GM20431 (cell line): ENCODE results near the gene ENAH.
"Not testable (repeated sequence)": the region's sequence is repeated elsewhere in the genome, so short reads cannot be mapped to it uniquely, and the experiment has no call there.

Experiments used
- in situ Hi-C: fragments of 300-500 bp; cut with MseI, MboI; formaldehyde crosslinking; loops from one replicate; pipeline ENCODE4 v1.15.0; 2020; ENCODE audit warnings: low sequenced_read_pairs; ENCODE audit not compliant: unreplicated experiment

Gene ENAH

DNA sequence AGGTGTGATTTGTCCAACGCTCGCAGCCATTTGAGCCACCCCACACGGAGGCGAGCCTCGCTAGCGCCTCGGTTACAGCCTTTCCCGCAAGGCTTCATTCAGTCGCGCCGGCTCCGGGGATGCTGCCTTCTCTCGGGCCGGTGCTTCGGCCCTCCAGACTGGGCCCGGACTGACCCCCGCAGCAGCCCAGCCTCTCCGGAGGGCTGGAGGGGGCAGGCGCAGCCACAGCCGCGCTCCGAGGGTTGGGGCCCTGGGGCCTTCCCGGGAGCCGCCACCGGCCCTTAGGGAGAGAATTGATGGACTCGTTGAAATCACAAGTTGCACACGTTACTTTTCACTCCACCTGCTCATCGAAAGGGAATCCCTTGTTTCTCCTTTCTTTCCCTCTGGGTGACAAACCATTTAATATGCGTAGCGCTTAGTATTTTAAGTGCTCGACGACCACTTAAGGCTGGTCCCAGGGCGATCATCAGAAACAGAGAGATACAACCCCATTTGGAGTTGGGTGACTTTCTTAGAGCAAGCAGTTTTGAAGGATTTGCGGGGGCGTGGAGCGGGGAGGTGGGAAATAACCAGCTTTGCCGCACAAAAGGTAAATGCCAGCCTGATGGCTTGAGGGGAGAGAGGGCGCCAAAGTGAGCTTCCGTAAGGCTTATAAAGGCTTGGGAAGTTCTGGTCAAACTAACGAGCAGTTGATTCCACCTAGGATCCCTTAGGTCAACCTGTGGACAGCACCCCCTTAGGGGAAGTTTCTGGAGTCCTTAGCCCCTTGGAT lies 24.6 kb upstream of the ENAH start:
- in situ Hi-C loops = no loop called here

DNA sequence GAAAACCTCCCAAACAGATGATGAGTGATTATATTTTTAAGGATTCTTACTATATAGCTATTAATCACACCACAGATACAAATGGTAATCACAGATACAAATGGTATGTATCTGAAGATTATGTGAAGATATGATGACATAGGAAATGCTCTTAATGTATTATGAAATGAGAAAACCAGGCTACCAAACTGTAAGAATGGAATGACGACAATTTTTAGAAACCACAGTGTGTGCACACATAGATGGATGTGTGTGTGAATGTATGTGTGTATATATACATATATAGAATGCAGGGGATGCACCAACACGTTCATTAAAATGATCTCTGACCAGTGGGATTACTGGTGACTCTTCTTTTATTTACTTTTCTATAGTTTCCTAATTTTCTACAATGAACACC lies 21.5 kb upstream of the ENAH start:
- in situ Hi-C loops = no loop called here

DNA sequence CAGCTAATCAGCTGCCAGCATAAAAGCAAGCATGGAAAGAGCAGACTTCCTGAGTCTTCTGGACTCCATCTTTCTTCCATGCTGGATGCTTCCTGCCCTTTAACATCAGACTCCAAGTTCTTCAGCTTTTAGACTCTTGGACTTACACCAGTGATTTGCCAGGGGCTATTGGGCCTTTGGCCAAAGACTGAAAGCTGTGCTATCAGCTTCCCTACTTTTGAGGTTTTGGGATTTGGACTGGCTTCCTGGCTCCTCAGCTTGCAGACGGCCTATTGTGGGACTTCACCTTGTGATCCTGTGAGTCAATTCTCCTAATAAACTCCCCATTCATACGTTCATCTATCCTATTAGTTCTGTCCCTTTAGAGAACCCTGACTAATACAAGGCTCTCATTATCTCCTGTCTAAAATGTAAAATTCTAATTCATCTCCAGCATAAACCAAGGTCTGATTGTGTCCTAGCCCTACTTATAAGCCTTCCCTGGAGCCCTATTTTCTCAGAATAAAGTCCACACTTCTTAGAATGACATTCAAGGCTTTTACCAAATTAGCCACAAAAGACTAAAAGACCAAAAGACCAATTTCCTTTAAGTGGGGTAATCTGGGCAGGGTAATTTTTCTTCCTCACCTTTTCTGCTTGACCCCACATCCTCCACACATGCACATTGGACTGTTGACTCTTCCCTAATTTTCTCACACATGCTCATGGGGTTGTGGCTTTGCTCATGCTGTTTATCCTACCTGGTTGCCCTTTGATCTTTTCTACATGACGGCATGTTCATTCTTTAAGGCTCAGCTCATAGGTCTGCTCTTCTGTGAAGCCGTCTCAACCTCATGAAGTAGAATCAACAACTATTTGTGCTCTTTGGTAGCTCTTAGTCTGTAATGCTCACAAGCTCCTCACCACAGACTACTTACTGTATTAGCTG lies 18.1 kb upstream of the ENAH start:
- in situ Hi-C loops = no loop called here

DNA sequence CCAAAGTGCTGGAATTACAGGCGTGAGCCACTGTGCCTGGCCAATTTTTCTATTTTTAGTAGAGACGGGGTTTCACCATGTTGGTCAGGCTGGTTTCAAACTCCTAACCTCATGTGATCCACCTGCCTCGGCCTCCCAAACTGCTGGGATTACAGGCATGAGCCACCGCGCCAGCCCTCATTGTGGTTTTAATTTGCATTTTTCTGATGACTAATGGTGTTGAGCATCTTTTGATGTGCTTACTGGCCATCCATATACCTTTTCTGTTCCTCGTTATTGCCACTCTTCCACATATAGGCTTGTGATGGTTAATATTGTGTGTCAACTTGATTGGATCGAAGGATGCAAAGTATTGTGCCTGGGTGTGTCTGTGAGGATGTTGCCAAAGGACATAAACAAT lies 17.4 kb upstream of the ENAH start:
- in situ Hi-C loops = no loop called here

DNA sequence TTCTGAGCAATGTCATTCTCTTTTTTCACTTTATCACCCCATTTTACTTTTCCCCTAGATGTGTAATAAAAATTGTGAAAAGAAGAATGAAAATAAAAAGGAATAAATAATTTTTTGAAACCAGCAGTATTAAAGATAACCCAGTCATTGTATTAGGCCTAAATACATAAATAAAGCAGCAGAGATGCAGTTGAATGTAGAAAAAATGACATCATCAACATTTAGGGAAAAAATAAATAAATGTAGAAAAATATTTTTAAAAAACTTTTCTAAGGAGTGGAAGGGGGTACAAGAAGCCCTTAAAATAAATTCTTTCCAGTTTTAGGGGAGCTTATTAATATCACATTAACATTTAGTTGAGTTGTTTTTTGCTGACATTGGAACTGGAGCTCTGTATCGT lies 15.3 kb upstream of the ENAH start:
- in situ Hi-C loops = no loop called here

DNA sequence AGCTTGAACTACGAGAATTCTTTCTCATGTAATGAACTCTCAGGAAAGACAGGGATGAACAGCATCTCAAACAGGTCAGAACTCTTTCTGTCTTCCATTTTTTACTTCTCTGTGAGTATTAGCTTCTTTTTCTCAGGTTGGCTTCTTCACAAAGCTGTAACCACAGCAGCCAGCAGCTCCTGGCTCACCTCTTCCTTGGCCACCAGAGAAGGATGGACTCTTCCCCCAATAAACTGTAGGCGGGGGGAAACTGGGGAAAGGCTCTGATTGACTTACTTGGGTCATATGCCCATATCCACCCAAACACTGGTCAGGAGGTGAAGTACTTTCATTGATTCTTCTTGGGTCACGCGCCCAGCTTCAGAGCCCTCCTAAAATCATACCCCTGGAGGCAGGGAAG lies 14.4 kb upstream of the ENAH start:
- in situ Hi-C loops = no loop called here

DNA sequence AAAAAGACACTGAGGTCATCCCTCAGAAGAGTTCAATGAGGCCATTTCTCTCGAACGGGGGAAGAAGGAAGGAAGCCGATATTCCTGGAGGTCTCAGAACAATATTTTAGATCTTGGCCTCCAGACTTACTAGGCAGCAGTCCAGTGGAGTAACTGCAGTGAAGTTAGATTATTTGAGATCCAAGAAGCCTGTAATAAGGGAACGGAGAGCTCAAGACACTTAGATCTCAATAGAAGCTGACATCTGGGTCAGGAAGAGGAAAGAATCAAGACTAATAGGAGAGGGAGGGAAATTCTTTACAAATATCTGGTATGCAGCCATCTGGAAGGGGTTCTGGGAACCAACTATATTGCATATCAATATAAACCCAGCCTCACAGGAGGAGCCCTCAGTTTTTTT lies 13.6 kb upstream of the ENAH start:
- in situ Hi-C loops = no loop called here

DNA sequence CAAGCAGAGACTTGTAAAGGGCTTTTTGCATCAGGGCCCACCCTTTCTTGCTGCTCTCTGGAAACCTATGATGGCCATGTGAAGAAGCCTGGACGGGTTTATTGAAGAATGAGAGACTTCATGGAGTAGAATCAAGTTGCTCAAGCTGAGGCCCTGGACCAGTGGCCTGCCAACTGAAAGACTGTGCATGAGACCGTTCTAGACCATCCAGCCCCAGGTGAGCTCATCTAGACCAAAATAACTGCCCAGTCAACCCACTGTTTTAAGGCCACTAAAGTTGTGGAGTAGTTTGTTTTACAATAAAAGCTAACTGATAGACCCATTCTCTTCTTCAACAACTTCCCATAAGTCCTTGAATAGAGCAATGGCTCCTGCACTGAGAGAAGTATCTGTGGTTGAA lies 11.8 kb upstream of the ENAH start:
- in situ Hi-C loops = no loop called here

DNA sequence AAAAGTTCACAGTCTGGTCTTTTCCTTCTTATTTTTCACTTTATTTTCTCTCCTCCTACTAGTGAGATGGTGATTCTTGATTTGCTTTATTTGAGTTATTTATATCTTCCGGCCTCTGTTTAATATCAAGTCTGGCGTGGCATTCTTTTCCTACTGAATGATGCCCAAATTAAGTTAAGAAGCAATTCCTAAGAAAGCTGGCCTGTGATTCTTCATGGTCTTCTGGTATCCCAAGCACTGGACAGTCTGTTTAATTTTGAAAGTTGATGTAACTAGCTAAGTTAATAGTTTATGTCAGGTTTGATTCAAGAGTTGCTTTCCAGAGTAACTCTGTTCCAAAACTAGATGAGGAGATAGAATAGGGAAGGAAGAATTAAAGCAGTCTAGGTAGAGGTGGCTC lies 9.2 kb upstream of the ENAH start:
- in situ Hi-C loops = no loop called here

DNA sequence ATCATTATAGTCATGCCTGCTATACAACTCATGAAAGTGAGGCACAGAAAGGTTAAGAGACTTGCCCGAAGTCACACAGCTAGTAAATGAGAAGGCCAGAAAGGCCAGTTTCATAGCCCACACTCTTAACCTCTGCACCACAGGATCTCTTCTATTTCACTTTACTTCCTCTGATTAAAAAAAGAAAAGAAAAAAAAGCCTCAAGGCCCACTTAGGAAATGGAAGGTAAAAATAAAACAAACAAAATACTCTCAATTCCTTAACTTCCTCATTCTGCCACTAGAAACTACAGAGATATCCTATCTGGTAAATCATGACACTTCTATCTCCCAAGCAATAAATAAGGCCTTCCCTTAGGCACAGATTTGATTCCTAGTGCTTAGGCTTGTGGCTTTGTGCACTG lies 7.6 kb upstream of the ENAH start:
- in situ Hi-C loops = no loop called here

DNA sequence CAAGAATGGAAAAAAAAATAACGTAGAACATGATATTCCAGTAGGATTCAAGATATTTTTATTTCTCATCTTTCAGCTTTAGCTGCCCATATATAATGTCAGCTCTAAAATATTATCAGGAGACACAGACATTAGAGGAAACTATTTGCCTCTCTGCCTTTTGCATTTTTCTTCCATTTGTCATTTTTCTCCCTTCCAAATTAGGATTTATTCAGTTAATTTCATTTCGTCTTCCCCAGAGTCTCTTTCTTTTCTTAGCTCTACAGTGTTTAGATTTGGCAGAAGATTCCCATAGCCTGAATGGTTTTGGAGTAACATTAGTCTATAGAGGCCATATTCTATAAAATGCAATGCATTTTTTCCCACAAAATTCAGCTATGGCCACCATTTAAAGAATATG lies 5.1 kb upstream of the ENAH start:
- in situ Hi-C loops = no loop called here

DNA sequence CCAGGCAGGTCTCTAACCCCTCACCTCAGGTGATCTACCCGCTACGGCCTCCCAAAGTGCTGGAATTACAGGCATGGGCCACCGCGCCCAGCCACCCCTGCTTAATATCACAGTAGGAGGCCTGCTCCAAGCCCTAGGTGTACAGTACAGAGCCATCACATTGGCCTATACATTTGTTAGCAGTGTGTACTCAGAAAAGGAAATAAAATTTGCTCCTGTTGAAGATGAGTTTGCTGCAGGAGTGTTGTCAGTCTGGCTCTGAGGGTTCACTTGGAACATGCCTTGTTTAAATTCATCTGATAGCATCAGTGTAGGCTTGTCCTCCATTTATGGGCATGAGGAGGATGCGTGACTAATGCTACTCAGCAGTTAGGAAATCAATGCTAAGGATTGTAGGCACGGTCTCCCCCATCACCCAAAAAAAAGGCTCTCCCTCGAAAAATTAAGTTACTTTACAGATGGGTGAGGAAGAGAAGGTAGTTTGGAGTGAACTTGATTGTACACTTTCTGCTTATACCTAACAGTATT lies 4.6 kb upstream of the ENAH start:
- in situ Hi-C loops = no loop called here

DNA sequence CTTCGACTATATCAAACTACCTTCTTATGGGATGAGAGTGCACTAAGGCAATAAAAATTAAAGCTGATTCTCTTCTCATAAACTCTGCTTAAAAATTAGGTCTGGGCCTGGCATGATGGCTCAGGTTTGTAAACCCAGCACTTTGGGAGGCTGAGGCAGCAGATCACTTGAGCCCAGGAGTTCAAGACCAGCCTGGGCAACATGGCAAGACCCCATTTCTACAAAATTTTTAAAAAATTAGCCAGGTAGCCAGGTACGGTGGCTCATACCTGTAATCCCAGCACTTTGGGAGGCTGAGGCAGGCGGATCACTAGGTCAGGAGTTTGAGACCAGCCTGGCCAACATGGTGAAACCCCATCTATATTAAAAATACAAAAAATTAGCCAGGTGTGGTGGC lies 3.3 kb upstream of the ENAH start:
- in situ Hi-C loops = not testable (repeated sequence)

DNA sequence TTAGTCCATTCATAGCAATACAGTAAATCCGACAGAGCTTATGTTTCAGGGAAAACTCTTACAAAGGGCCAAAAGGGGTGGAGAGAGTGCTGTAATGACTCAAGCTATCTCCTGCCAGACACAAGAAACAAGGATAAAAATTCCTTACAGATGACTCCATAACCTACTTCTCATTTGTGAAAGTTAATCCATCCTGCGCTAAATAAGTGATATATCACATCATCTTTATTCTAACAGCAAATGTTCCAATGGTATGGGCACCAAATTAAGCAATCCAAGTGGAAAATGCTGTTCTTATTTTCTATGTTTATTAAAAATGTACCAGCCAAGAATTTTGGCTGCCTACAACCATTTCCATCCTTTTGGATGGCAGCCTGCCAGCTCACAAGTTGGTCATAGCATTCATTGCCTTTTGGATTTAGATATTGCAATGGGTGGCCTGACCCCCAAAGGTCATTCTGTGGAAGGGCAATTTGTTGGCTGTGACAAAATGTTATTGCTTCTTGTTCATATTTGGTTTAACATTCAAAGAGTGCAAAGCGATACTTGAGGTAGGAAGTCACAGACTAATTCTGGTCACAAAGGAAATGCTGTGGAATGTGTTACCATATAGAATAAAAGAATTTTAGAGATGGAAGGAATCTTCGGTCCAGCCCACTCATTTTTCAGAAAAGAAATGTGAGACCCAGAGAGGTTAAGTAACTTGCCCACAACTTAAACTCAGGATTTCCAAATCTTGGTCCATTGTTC lies 2.8 kb upstream of the ENAH start:
- in situ Hi-C loops = no loop called here

DNA sequence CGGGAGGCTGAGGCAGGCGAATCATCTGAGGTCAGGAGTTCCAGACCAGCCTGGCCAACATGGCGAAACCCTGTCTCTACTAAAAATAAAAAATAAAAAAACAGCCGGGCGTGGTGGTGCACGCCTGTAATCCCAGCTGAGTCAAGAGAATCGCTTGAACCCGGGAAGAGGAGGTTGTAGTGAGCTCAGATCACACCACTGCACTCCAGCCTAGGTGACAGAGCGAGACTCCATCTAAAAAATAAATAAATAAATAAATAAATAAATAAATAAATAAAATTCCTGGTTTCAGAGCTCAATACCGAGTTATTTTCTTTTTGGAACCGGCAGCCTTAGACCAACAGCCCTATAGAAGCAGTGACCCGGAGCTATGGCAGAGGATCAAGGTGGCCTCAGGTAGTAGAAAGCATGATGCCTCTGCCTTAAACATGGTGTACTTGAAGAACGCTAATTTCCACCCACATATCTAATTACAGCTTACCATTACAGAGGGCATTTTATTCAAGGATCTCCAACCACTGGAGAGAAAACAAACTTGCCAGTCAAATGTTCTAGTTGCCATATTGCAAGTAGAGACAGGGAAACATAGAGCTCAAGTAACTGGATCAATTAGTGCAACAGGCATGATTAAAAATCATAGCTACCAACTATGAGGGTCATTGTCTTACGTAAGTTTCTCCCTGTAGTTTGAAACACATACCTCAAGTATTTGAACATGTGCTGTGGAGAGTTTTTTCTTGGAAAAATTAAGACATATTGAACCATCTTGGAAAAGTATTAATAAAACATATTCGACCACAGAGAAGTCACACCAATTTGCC lies 2.0 kb upstream of the ENAH start:
- in situ Hi-C loops = no loop called here

DNA sequence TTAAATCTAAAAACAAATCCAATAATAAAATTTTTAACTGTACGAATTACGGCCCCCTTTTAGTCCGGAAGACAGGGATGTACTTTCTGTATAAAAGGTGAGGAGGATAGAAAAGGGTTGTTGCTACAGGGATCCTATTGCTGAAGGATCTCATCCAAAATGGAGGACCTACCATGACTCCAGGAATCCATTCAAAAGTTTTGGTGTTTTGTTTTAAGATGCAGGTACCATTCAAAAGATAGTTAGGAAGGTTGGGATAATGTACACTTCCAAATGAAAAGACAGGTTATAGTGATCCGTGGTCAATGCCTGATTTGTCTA lies 1.3 kb upstream of the ENAH start:
- in situ Hi-C loops = no loop called here

DNA sequence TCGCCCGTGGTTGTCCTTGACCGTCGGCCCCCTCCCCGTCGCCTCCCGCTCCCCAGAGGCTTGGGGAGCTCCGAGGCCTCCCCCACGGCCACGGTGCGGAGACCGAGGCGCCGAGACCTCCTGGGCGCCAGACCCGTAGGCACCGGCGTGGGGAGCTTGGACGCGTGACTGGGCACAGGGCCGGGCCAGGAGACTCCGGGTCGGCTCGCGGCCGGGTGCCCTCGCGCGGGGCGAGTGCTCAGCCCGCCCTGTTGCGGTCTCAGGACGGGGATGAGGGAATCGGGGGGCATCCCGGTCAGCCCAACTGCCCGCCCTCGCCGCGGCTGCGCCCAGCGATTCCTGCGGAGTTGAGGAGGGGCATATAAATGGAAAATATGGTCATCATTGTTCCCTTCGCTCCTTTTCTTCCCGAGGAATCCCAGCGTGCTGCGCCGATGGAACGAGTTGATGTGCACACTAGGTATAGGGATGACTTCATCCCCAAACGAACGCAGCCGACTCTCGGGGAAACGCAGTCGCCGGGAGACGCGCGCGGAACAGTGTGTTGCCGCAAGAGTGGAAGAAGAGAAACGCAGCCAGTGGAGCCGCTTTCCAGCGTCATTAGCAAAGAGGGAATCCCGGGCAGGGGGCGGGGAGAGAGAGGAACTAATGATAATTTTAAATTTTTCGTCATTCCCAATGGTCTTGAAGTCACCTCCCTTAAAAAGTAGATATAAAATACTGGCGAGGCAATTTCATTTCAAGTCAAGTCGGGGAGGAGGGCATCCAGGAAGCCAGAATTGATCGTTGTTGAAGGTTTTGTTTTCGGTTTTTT lies 747 bp upstream of the ENAH start:
- in situ Hi-C loops = no loop called here

DNA sequence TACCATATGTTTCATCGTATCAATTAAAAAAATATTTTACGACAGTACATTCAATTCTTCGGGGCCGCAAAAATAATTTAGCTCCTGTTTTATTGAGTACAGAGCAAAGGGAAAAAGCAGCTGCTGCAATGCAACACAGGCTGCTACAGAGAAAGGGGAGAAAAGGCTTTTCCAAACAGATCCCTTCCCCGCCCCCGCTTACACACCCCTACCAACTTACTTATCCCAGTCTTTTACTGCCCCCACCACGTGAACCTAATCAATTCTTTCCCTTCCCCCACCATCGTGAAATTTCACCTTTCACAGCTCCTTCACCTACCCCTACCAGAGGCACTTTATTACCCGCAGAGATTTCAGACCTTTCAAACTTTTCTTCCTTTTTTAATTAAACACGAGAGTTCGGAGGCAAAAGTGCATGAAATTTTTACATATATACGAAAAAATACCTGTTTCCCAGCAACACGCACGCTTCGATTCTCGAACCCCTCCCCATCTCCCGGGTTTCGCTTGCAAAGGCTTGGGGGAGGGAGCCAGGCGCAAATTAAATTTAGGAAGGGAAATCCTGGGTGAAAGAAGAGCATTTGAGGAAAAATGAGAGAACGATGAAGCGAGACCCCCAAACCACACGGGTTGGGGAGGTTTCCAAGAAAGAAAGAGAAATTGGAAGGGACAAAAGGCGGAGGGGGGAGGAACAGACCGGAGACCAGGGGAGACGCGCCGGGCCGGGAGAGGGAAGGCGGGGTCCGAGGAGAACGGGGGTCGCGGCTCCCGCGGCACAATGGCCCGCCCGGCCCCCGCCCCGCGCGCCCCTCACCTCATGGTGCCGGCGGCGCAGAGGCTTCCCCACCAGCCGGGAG lies 823 bp downstream of the ENAH start:
- in situ Hi-C loops = no loop called here
